SJCRH30 (cell line): ENCODE data around the gene GPR3. TPM values are rescaled to one million over a fixed set of nuclear protein-coding genes. Genes with fewer than 3 reads are reported as not detected.

Experiments
- DNase-seq, 2 experiments: peaks; one replicate each; pipeline ENCODE4 v3.0.0-alpha.2; 2015 to 2020
- H3K27ac ChIP-seq: fragments of 250-450 bp; sonication (Bioruptor Pico); 2 replicates; pipeline ENCODE4 v1.5.1; 2020; ENCODE audit warnings: mild to moderate bottlenecking, moderate library complexity
- H3K27me3 ChIP-seq: fragments of 250-450 bp; sonication (Bioruptor Pico); 2 replicates; pipeline ENCODE4 v1.5.1; 2020; ENCODE audit warnings: mild to moderate bottlenecking, moderate library complexity
- H3K36me3 ChIP-seq: fragments of 250-450 bp; sonication (Bioruptor Pico); 2 replicates; pipeline ENCODE4 v1.5.1; 2020; ENCODE audit warnings: mild to moderate bottlenecking, moderate library complexity
- H3K4me1 ChIP-seq: fragments of 250-450 bp; sonication (Bioruptor Pico); 2 replicates; pipeline ENCODE4 v1.5.1; 2020; ENCODE audit warnings: mild to moderate bottlenecking, moderate library complexity
- H3K4me3 ChIP-seq: fragments of 250-450 bp; sonication (Bioruptor Pico); 2 replicates; pipeline ENCODE4 v1.5.1; 2020; ENCODE audit warnings: mild to moderate bottlenecking, moderate library complexity
- H3K9me3 ChIP-seq: fragments of 250-450 bp; sonication (Bioruptor Pico); replicated peaks from 2 replicates; pipeline ENCODE4 v1.5.1; 2020; ENCODE audit warnings: mild to moderate bottlenecking, moderate library complexity
- total RNA-seq: library from RNA; depleted of rRNA; stranded (reverse); fragments of >200 nt; shearing (Covaris generic); gene quantifications from 2 replicates; pipeline ENCODE4 v1.2.3, GENCODE V29; 2014

GPR3 gene
- total RNA-seq, 1 experiment from 2014 or later, result 8.3 TPM

GRCh38 chr1:27365372-27366112 is 26.9 kb upstream of the GPR3 start:
- peak; percentile 92 to 95 for DNase-seq
- Histone ChIP-seq H3K4me1 (peaks cover 8% of the 10 kb centered on the region; the same call in 1 of the 2 replicates), H3K27ac (peak overlapping the region; percentile 57), H3K9me3 (no peaks in the 10 kb centered on the region), H3K36me3 (0 out of 2 replicates have a peak, but pooled peaks cover 4% of the 10 kb centered on the region), H3K4me3 (peak overlapping the region; percentile 71), H3K27me3 (no peaks in the 10 kb centered on the region)

- Histone ChIP-seq H3K27ac (peak overlapping the region; percentile 57), H3K9me3 (no peaks in the 10 kb centered on the region), H3K4me3 (peak overlapping the region; percentile 71), H3K4me1 (peaks cover 8% of the 10 kb centered on the region; the same call in 1 of the 2 replicates), H3K36me3 (0 out of 2 replicates have a peak, but pooled peaks cover 4% of the 10 kb centered on the region), H3K27me3 (no peaks in the 10 kb centered on the region)
- peak; percentile 95 to 96 for DNase-seq
These were observed 26.4 kb upstream of the GPR3 start for GRCh38 chr1:27366113-27366410.

- peak; percentile 89 for DNase-seq
- Histone ChIP-seq H3K36me3 (no peaks in the 10 kb centered on the region), H3K9me3 (no peaks in the 10 kb centered on the region), H3K27me3 (no peaks in the 10 kb centered on the region), H3K4me1 (peaks cover 8% of the 10 kb centered on the region; the same call in 1 of the 2 replicates), H3K4me3 (peak within 1 kb of the TSS; percentile 71), H3K27ac (peak within 1 kb of the TSS; percentile 59)
These were observed 25.8 kb upstream of the GPR3 start, which contains the start of gene MAP3K6 for GRCh38 chr1:27366411-27367159. TSS of gene MAP3K6 (minus strand) at chr1:27366961. CDS start at chr1:27366597, 364 bp downstream.

GRCh38 chr1:27367160-27367650 is 25.2 kb upstream of the GPR3 start:
- no peak for DNase-seq
- Histone ChIP-seq H3K4me3 (peak overlapping the region; percentile 71), H3K9me3 (no peaks in the 10 kb centered on the region), H3K27me3 (no peaks in the 10 kb centered on the region), H3K36me3 (no peaks in the 10 kb centered on the region), H3K4me1 (peaks cover 8% of the 10 kb centered on the region; the same call in 1 of the 2 replicates), H3K27ac (peak overlapping the region; percentile 59; the same call in 1 of the 2 replicates)

GRCh38 chr1:27368869-27369582 is 23.4 kb upstream of the GPR3 start:
- no peaks in the 10 kb centered on the region for H3K27me3 ChIP-seq
- H3K4me3 ChIP-seq, result no peak overlapping the region
- peaks cover 8% of the 10 kb centered on the region; the same call in 1 of the 2 replicates for H3K4me1 ChIP-seq
- DNase-seq, result peak in 1 of 2 experiments; percentile 48
- H3K27ac ChIP-seq, result no peak overlapping the region
- no peaks in the 10 kb centered on the region for H3K9me3 ChIP-seq
- no peaks in the 10 kb centered on the region for H3K36me3 ChIP-seq

GRCh38 chr1:27372022-27372807 is 20.2 kb upstream of the GPR3 start:
- no peaks in the 10 kb centered on the region for H3K36me3 ChIP-seq
- no peak overlapping the region for H3K27ac ChIP-seq
- 0 out of 2 replicates have a peak, but pooled peaks cover 2% of the 10 kb centered on the region for H3K4me1 ChIP-seq
- H3K27me3 ChIP-seq, result peaks cover 9% of the 10 kb centered on the region; the same call in 1 of the 2 replicates
- no peak overlapping the region for H3K4me3 ChIP-seq
- DNase-seq, result no peak
- H3K9me3 ChIP-seq, result no peaks in the 10 kb centered on the region

- Histone ChIP-seq H3K9me3 (no peaks in the 10 kb centered on the region), H3K27ac (no peak overlapping the region), H3K4me3 (no peak overlapping the region), H3K36me3 (no peaks in the 10 kb centered on the region), H3K4me1 (no peaks in the 10 kb centered on the region), H3K27me3 (peaks cover 9% of the 10 kb centered on the region; the same call in 1 of the 2 replicates)
- peak in 1 of 2 experiments; percentile 32 for DNase-seq
These were observed 19.4 kb upstream of the GPR3 start for GRCh38 chr1:27372808-27373690.

- Histone ChIP-seq H3K9me3 (no peaks in the 10 kb centered on the region), H3K27me3 (peaks cover 15% of the 10 kb centered on the region; the same call in 1 of the 2 replicates), H3K27ac (no peak within 1 kb of the TSS), H3K4me1 (no peaks in the 10 kb centered on the region), H3K36me3 (no peaks in the 10 kb centered on the region), H3K4me3 (no peak within 1 kb of the TSS)
- DNase-seq, result no peak
These were observed 17.9 kb upstream of the GPR3 start, which contains the start of gene FCN3 for GRCh38 chr1:27374362-27375086. TSS of gene FCN3 (minus strand) at chr1:27374824. CDS start at chr1:27374818, 6 bp downstream.

- Histone ChIP-seq H3K9me3 (no peaks in the 10 kb centered on the region), H3K27ac (no peak overlapping the region), H3K27me3 (peaks cover 31% of the 10 kb centered on the region), H3K36me3 (no peaks in the 10 kb centered on the region), H3K4me1 (no peaks in the 10 kb centered on the region), H3K4me3 (no peak overlapping the region)
- no peak for DNase-seq
These were observed 14.5 kb upstream of the GPR3 start for GRCh38 chr1:27377760-27378495.

- H3K4me1 ChIP-seq, result no peaks in the 10 kb centered on the region
- no peaks in the 10 kb centered on the region for H3K36me3 ChIP-seq
- H3K27me3 ChIP-seq, result peaks cover 31% of the 10 kb centered on the region
- H3K9me3 ChIP-seq, result no peaks in the 10 kb centered on the region
- H3K27ac ChIP-seq, result no peak overlapping the region
- DNase-seq, result no peak
- H3K4me3 ChIP-seq, result no peak overlapping the region
These were observed 12.8 kb upstream of the GPR3 start for GRCh38 chr1:27379564-27380122.

GRCh38 chr1:27380224-27380623 is 12.2 kb upstream of the GPR3 start:
- Histone ChIP-seq H3K9me3 (no peaks in the 10 kb centered on the region), H3K27me3 (peaks cover 31% of the 10 kb centered on the region), H3K27ac (no peak overlapping the region), H3K4me3 (no peak overlapping the region), H3K4me1 (no peaks in the 10 kb centered on the region), H3K36me3 (no peaks in the 10 kb centered on the region)
- no peak for DNase-seq
